Activated CD8-positive, alpha-beta T cell treated with anti-CD3 and anti-CD28 coated beads, Interleukin-2, amount 10 ng/mL, durations not matched to agents 7 days and 5 days (primary cell): Measurements from ENCODE around the gene GNAQ. TPM values are rescaled to one million over a fixed set of nuclear protein-coding genes. Genes with fewer than 3 reads are reported as not detected.

Experiments
- ATAC-seq: fragments of 150-1000 bp; cut with Tn5 transposase; one replicate; pipeline ENCODE4 v1.10.0; 2021; ENCODE audit warnings: moderate library complexity
- CTCF ChIA-PET: fragments of 350-600 bp; sonication (Branson Sonifier 250); formaldehyde crosslinking; loops from one replicate; lab custom pipeline; 2021; ENCODE audit warnings: antibody characterized with exemption; lab: Charles Lee
- POLR2A ChIA-PET: fragments of 350-600 bp; sonication (Branson Sonifier 250); formaldehyde crosslinking; loops from one replicate; lab custom pipeline; 2021; ENCODE audit warnings: antibody characterized with exemption; lab: Charles Lee
- DNase-seq: peaks from one replicate; pipeline ENCODE4 v3.0.0-alpha.2; 2020
- H3K27ac Mint-ChIP-seq: one replicate; pipeline ENCODE4 v1.8.0; 2021; ENCODE audit warnings: mild to moderate bottlenecking, mixed read lengths
- H3K27me3 Mint-ChIP-seq: one replicate; pipeline ENCODE4 v1.8.0; 2021; ENCODE audit warnings: low read depth, mixed read lengths
- H3K36me3 Mint-ChIP-seq: one replicate; pipeline ENCODE4 v1.8.0; 2021; ENCODE audit warnings: low read depth, mixed read lengths
- H3K4me1 Mint-ChIP-seq: one replicate; pipeline ENCODE4 v1.8.0; 2021; ENCODE audit warnings: low read depth, mixed read lengths
- H3K4me3 Mint-ChIP-seq: one replicate; pipeline ENCODE4 v1.8.0; 2021; ENCODE audit warnings: mild to moderate bottlenecking, mixed read lengths
- H3K9me3 Mint-ChIP-seq: one replicate; pipeline ENCODE4 v1.8.0; 2022; ENCODE audit warnings: mixed read lengths; ENCODE audit not compliant: insufficient read depth
- total RNA-seq, 2 experiments: library from RNA; stranded (reverse); gene quantifications; one replicate each; pipeline ENCODE4 v1.2.3, GENCODE V29; 2021

The GNAQ gene
- total RNA-seq, 2 experiments from 2014 or later: 29.0 to 29.7 TPM

DNA sequence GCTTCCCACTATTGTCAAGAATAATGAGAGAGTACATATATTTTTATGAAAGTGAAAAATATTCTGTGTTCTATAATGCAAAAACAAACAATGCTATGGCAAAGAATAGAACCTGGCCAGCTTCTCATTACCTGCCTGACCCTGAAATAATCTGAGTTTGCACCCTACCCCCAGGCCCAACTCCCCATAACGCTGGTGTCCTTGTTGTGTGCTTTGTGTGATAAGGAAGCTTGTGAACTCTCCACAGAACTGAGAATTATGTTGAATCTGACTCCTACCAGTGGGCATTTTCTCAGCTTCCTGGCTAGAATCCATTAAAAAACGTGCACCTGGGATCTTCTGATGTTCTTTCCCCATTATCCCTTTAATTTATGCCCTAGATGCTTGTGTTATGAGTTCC, 205.5 kb downstream of the GNAQ start:
- Mint-ChIP-seq H3K27ac (no peak overlapping the region), H3K27me3 (no peaks in the 10 kb centered on the region), H3K4me3 (no peak overlapping the region), H3K4me1 (peaks cover 20% of the 10 kb centered on the region), H3K9me3 (no peaks in the 10 kb centered on the region), H3K36me3 (peaks cover 4% of the 10 kb centered on the region)
- ChIA-PET CTCF (interaction anchor here (1.0 to 1.3 kb wide), 3 partner anchors 9 to 20 kb away, joined by 3 to 5 read pairs (median 4); no protein-coding TSS in a partner anchor), POLR2A (no interaction called here)
- no peak for ATAC-seq
- no peak for DNase-seq

DNA sequence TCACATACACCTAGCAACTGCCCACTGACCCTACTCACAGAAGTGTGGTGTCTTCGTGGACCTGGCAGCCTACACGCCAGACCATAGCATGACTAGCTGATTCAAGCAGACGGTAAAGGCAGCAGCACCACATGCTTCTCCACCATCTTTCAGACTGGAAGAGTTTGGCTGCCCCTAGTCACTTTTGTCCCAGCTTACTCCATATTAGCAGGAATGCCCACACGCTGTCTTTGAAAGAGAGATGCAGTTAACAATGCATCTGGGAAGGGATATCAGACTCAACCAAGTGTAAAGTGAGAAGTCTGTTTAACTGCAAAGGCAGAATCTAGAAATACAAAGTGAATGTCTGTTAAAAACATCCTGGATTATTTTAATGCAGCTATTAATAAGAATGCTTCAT, 206.2 kb downstream of the GNAQ start:
- peaks cover 19% of the 10 kb centered on the region for H3K4me1 Mint-ChIP-seq
- ChIA-PET CTCF (interaction anchor here (1.0 to 1.3 kb wide), 3 partner anchors 8 to 19 kb away, joined by 3 to 5 read pairs (median 4); no protein-coding TSS in a partner anchor), POLR2A (no interaction called here)
- no peak overlapping the region for H3K27ac Mint-ChIP-seq
- H3K4me3 Mint-ChIP-seq: no peak overlapping the region
- no peaks in the 10 kb centered on the region for H3K27me3 Mint-ChIP-seq
- ATAC-seq: no peak
- peaks cover 1% of the 10 kb centered on the region for H3K36me3 Mint-ChIP-seq
- no peaks in the 10 kb centered on the region for H3K9me3 Mint-ChIP-seq
- DNase-seq: no peak

DNA sequence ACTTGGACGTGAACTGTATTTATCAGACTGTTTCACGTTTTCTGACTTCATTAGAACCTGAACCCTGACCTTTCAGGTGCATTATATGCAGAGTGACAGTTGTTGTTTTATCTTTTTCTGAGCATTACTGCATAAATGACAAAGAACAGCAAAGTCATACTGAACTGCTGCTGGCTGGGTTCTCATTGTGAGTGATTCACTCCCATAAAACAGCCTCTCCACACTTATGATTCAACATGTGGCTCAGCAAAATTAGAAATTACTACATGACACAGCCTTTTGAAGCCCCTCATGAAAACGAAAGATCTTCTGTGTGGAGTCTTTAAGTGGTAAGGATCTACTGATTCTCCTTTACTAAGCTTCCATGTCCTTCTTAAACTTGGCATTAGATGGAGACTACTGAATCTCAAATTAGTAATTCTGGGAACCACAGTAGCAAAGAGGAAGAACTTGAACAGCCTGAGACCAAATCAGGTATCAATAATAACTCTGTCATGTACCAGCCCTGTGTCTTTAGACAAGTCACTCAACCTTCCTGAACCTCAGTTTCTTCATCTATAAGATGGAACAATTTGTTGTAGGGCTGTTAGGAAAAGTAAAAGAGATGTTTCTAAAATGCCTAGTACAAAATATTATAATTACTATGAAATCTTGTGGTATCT, 211.2 kb downstream of the GNAQ start:
- POLR2A ChIA-PET: no interaction called here

DNA sequence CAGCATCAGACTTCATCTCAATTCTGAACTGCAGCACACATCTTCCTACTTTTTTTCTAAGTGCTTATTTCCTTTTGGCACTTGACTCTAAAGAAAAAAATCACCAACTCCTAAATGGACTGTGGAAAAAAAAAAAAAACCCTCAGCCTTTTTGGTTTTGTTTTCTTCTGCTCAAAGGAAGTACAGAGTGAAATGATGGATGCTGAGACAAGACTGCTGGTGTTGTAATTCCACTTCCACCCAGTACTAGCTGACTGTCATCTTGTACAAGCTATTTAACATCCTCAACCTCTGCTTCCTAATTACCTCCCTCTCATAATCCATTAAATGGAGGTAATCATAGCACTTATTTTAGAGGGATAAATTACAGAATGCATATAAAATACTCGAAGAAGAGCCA, 212.0 kb downstream of the GNAQ start:
- no peaks in the 10 kb centered on the region for H3K36me3 Mint-ChIP-seq
- peaks cover 16% of the 10 kb centered on the region for H3K4me1 Mint-ChIP-seq
- no peaks in the 10 kb centered on the region for H3K27me3 Mint-ChIP-seq
- DNase-seq (no peak), ATAC-seq (no peak)
- H3K4me3 Mint-ChIP-seq: no peak overlapping the region
- H3K27ac Mint-ChIP-seq: no peak overlapping the region
- CTCF ChIA-PET: interaction anchor here (0.9 kb wide), 2 partner anchors 43 to 349 kb away, joined by 3 read pairs; no protein-coding TSS in a partner anchor
- POLR2A ChIA-PET: no interaction called here
- no peaks in the 10 kb centered on the region for H3K9me3 Mint-ChIP-seq

More for the DNA sequence above, 211.2 kb downstream of the GNAQ start:
- no peaks in the 10 kb centered on the region for H3K9me3 Mint-ChIP-seq
- no peak overlapping the region for H3K27ac Mint-ChIP-seq
- ATAC-seq (no peak), DNase-seq (no peak)
- no peaks in the 10 kb centered on the region for H3K27me3 Mint-ChIP-seq
- H3K36me3 Mint-ChIP-seq: no peaks in the 10 kb centered on the region
- H3K4me3 Mint-ChIP-seq: no peak overlapping the region
- CTCF ChIA-PET: interaction anchor here (0.9 kb wide), 1 partner anchor 348 kb away, joined by 3 read pairs; no protein-coding TSS in a partner anchor
- peaks cover 16% of the 10 kb centered on the region for H3K4me1 Mint-ChIP-seq

DNA sequence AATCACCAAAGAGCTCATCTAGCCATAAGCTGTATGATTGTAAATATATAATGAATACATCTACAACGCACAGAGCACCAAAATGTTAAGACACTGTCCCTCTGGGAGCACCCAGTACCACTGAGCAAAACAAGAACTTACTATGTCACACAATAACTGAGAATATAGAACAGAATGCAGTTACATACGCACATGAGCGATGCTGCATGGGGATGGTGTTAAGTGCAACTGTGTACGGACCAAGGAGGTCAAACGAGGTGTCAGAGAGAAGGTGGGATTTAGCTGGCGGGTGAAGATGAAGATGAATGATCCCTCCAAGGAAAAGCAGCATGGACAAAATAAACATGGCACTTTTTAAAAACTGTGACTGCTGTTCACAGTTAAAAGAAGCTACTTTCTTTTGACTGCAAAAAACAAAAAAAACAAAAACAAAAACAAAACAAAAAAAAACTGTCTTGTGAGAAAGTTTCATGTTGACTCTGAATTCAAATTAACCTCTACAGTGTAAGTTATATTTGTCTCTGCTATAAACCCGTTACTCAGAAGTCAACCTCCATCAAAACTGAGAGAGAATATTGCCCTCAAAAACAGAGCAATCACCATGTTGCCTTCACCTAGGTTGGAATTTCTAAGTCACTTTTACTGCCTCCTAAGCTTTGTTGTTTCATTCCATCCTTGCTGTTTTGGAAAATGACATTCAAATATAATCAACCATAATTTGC, 213.9 kb downstream of the GNAQ start:
- DNase-seq: no peak
- peaks cover 16% of the 10 kb centered on the region for H3K4me1 Mint-ChIP-seq
- ChIA-PET POLR2A (interaction anchor here (0.5 kb wide), 1 partner anchor 313 kb away, joined by 3 read pairs; no protein-coding TSS in a partner anchor), CTCF (interaction anchor here (0.7 to 1.3 kb wide), 4 partner anchors 8 to 304 kb away, joined by 3 to 4 read pairs (median 3); no protein-coding TSS in a partner anchor)
- no peak for ATAC-seq
- H3K27ac Mint-ChIP-seq: no peak overlapping the region
- peaks cover 5% of the 10 kb centered on the region for H3K36me3 Mint-ChIP-seq
- no peaks in the 10 kb centered on the region for H3K9me3 Mint-ChIP-seq
- no peak overlapping the region for H3K4me3 Mint-ChIP-seq
- no peaks in the 10 kb centered on the region for H3K27me3 Mint-ChIP-seq

DNA sequence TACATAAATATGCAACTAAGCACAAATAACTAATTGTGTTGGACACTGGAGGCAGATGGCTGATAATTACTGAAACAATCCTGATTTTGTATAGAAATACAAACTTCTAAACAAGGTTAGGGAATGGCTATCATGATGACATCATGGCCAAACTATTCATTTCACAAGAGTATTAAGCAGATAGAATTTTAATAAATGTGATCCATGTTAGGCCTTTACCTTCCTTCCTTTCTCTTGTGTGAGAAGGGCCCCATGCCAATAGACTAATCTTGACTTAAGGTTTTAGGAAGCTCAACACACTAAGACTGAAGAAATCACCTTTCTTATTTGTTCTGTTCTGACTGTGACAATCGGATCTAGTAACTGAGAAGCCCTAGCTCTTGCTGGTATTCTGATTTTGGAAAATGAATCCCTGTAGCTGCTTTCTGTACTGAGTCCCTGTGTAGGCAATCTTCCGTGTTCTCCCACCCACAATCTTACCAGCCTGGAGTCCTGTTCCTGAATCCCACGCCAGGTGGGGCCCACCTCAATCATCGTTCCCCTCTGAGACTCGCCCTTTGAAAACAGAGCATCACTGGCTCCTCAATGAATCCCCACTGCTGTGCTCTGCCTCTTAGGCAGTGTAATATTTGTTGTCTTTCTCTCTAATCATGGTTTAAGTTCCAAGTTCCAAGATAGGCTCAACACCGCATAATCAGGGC, 214.8 kb downstream of the GNAQ start:
- Mint-ChIP-seq H3K9me3 (no peaks in the 10 kb centered on the region), H3K27ac (no peak overlapping the region), H3K4me1 (peaks cover 16% of the 10 kb centered on the region), H3K27me3 (no peaks in the 10 kb centered on the region), H3K36me3 (peaks cover 9% of the 10 kb centered on the region), H3K4me3 (no peak overlapping the region)
- DNase-seq: no peak
- no peak for ATAC-seq
- POLR2A ChIA-PET: interaction anchor here (0.5 kb wide), 1 partner anchor 314 kb away, joined by 3 read pairs; no protein-coding TSS in a partner anchor
- CTCF ChIA-PET: interaction anchor here (1.3 kb wide), 1 partner anchor 9 kb away, joined by 3 read pairs; no protein-coding TSS in a partner anchor

DNA sequence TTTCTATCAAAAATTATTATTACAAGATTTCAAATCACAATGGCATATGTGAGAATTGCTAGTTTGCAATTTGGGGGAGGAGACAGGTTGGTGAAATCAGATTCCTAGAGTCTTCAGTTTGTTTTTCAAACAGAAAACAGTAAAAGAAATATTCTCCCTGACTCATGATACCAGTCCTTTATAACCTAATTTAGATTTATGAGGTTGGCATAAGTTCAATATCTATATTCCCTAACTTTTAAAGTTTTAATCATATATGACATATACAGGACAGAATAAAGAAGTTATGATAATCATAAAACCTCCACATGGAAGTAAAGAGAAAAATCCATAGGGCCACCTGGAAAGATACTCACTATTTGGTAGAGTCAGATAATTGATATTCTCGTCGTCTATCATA, 216.4 kb downstream of the GNAQ start:
- POLR2A ChIA-PET: no interaction called here
- H3K4me1 Mint-ChIP-seq: peaks cover 12% of the 10 kb centered on the region

DNA sequence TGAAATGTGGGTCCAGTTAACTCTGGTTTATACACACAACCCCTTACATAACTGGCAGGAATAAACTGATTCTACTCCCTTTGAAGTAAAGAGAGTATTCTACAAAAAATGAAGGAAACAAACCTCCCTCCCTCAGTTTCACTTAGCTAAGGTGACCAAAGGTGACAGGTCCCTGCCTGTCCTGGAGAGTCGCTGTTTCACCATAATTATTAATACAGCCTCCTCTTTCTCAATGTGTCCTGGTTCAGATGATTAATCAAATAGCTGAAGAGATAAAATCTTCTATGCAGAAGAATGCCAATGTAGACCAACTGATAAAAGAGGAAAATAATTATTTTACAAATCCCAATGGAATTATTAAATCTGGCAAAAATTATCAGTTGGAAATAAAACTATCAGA, 219.8 kb downstream of the GNAQ start:
- ChIA-PET POLR2A (no interaction called here), CTCF (no interaction called here)
- Mint-ChIP-seq H3K36me3 (peaks cover 26% of the 10 kb centered on the region), H3K4me1 (peaks cover 20% of the 10 kb centered on the region), H3K27ac (no peak overlapping the region), H3K9me3 (no peaks in the 10 kb centered on the region), H3K27me3 (no peaks in the 10 kb centered on the region), H3K4me3 (no peak overlapping the region)
- no peak for ATAC-seq
- DNase-seq: no peak

More for the DNA sequence above, 216.4 kb downstream of the GNAQ start:
- no peak overlapping the region for H3K27ac Mint-ChIP-seq
- peaks cover 9% of the 10 kb centered on the region for H3K36me3 Mint-ChIP-seq
- ATAC-seq (no peak), DNase-seq (no peak)
- CTCF ChIA-PET: no interaction called here
- H3K27me3 Mint-ChIP-seq: no peaks in the 10 kb centered on the region
- no peak overlapping the region for H3K4me3 Mint-ChIP-seq
- H3K9me3 Mint-ChIP-seq: no peaks in the 10 kb centered on the region

DNA sequence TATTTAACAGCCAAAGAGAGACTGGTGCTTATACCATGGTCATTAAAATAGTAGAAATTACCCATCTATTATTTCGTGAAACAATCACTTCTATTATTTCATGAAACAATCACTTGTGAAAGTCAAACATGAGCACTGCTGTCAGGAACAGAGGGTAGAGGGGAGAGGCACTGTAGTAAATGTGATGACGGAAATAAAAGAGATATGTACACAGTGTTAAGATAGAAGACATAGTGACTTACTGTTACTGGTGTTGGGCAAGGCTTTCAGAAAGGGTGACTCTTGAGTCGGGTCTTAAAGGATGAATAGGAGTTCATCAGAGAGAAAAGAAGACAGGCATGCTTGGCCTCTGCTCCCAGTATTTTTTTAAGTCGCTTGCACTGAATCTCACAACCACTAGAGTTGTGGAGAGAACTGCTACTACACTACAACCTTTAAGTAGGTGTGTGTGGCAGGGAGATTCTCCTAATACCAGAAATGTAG, 220.9 kb downstream of the GNAQ start:
- ChIA-PET POLR2A (no interaction called here), CTCF (no interaction called here)
- H3K9me3 Mint-ChIP-seq: no peaks in the 10 kb centered on the region
- no peak overlapping the region for H3K27ac Mint-ChIP-seq
- H3K4me1 Mint-ChIP-seq: peaks cover 26% of the 10 kb centered on the region
- ATAC-seq (no peak), DNase-seq (no peak)
- H3K27me3 Mint-ChIP-seq: no peaks in the 10 kb centered on the region
- peaks cover 31% of the 10 kb centered on the region for H3K36me3 Mint-ChIP-seq
- H3K4me3 Mint-ChIP-seq: no peak overlapping the region

DNA sequence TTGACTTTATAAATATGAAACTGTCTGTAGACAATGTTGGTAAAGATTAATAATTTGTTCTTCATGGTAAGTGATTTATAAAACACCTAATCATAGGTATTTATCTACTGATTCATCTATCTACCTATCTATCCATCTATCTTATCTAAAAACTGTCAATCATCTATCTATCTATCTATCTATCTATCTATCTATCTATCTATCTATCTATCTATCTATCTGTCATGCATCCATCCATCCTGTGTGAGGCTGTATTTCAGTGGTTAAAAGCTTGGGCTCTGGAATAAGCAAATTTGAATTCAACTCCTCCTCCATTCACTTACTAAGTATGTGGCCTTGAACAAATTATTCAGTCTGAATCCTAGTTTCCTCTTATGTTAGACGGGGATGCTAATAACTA, 221.6 kb downstream of the GNAQ start:
- H3K9me3 Mint-ChIP-seq: no peaks in the 10 kb centered on the region
- DNase-seq (no peak), ATAC-seq (no peak)
- CTCF ChIA-PET: interaction anchor here (1.5 kb wide), 1 partner anchor 225 kb away, joined by 4 read pairs; no protein-coding TSS in a partner anchor
- H3K27ac Mint-ChIP-seq: no peak overlapping the region
- peaks cover 31% of the 10 kb centered on the region for H3K36me3 Mint-ChIP-seq
- no peak overlapping the region for H3K4me3 Mint-ChIP-seq
- peaks cover 26% of the 10 kb centered on the region for H3K4me1 Mint-ChIP-seq
- no peaks in the 10 kb centered on the region for H3K27me3 Mint-ChIP-seq
- POLR2A ChIA-PET: no interaction called here

DNA sequence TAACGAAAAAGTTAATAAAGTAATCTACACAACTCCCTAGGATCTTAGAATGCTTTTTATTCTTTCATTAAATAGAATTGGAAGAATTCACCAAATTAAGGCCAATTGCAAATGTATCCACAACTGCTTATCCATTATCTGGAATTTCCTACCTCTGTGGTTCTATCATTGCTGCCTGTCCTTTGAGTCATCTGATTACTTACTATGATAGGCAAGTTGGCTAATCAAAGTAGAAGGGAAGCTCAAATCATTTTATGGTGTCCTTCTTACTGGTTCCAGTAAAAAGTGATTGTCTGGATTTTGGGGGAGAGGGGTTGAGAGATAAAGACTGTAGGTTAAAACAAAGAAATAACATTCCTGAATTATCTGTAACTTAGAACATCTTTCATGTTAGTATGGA, 222.1 kb downstream of the GNAQ start:
- no peak for DNase-seq
- Mint-ChIP-seq H3K4me3 (no peak overlapping the region), H3K9me3 (no peaks in the 10 kb centered on the region), H3K4me1 (peaks cover 26% of the 10 kb centered on the region), H3K27me3 (no peaks in the 10 kb centered on the region), H3K36me3 (peaks cover 34% of the 10 kb centered on the region), H3K27ac (no peak overlapping the region)
- no peak for ATAC-seq
- CTCF ChIA-PET: interaction anchor here (1.5 kb wide), 1 partner anchor 226 kb away, joined by 4 read pairs; no protein-coding TSS in a partner anchor
- POLR2A ChIA-PET: no interaction called here
